GM23338 (cell line): ENCODE results near the gene ATP6V0E2. TPM values are rescaled to one million over a fixed set of nuclear protein-coding genes. Genes with fewer than 3 reads are reported as not detected.

Source experiments
- ATAC-seq: fragments of 200-7000 bp; cut with Tn5 transposase; 3 replicates; pipeline ENCODE4 v1.9.1; 2020
- DNase-seq: peaks from one replicate; pipeline ENCODE4 v3.0.0-alpha.2; 2015; ENCODE audit warnings: low spot score
- H2AFZ ChIP-seq: fragments of 200-600 bp; sonication (generic); 2 replicates; pipeline ENCODE4 v1.8.0; 2016; ENCODE audit warnings: antibody characterized with exemption, mild to moderate bottlenecking, moderate library complexity
- H3F3A ChIP-seq: fragments of 200-600 bp; sonication (generic); replicated peaks from 2 replicates; pipeline ENCODE4 v1.8.0; 2017; ENCODE audit warnings: antibody characterized with exemption, mixed run types, low read depth
- H3K27ac ChIP-seq: fragments of 200-600 bp; sonication (generic); 2 replicates; pipeline ENCODE4 v1.6.1; 2016; ENCODE audit warnings: low read depth
- H3K27me3 ChIP-seq: fragments of 200-600 bp; sonication (generic); 2 replicates; pipeline ENCODE4 v1.8.0; 2016; ENCODE audit warnings: mild to moderate bottlenecking, mixed run types, moderate library complexity; ENCODE audit not compliant: insufficient read depth
- H3K36me3 ChIP-seq: fragments of 200-600 bp; sonication (generic); 2 replicates; pipeline ENCODE4 v1.8.0; 2016; ENCODE audit warnings: mild to moderate bottlenecking; ENCODE audit not compliant: insufficient read depth
- H3K4me1 ChIP-seq: fragments of 200-600 bp; sonication (generic); 2 replicates; pipeline ENCODE4 v1.8.0; 2016; ENCODE audit warnings: mild to moderate bottlenecking, moderate library complexity; ENCODE audit not compliant: insufficient read depth
- H3K4me2 ChIP-seq: fragments of 200-600 bp; sonication (generic); 2 replicates; pipeline ENCODE4 v1.7.1; 2017; ENCODE audit warnings: mixed run types
- H3K4me3 ChIP-seq: fragments of 200-600 bp; sonication (generic); 2 replicates; pipeline ENCODE4 v1.6.1; 2016; ENCODE audit warnings: mixed run types
- H3K79me2 ChIP-seq: fragments of 200-600 bp; sonication (generic); replicated peaks from 2 replicates; pipeline ENCODE4 v1.8.0; 2017; ENCODE audit warnings: mild to moderate bottlenecking; ENCODE audit not compliant: insufficient read depth
- H3K9me2 ChIP-seq: fragments of 200-600 bp; sonication (generic); 2 replicates; pipeline ENCODE4 v1.8.0; 2017; ENCODE audit not compliant: insufficient read depth
- H4K20me1 ChIP-seq: fragments of 200-600 bp; sonication (generic); replicated peaks from 2 replicates; pipeline ENCODE4 v1.8.0; 2017; ENCODE audit warnings: mild to moderate bottlenecking; ENCODE audit not compliant: insufficient read depth
- H3K27ac Mint-ChIP-seq: 2 replicates; pipeline ENCODE4 v1.8.0; 2020; ENCODE audit warnings: inconsistent platforms, mild to moderate bottlenecking, moderate library complexity, mixed read lengths
- H3K27me3 Mint-ChIP-seq: 3 replicates; pipeline ENCODE4 v1.8.0; 2022; ENCODE audit warnings: low read depth, mild to moderate bottlenecking, moderate library complexity, mixed read lengths, inconsistent platforms; ENCODE audit not compliant: insufficient read depth, poor library complexity
- H3K36me3 Mint-ChIP-seq: 3 replicates; pipeline ENCODE4 v1.8.0; 2021; ENCODE audit warnings: low read depth, mild to moderate bottlenecking, inconsistent platforms, moderate library complexity, mixed read lengths
- H3K4me1 Mint-ChIP-seq: 3 replicates; pipeline ENCODE4 v1.8.0; 2020; ENCODE audit warnings: mild to moderate bottlenecking, inconsistent platforms, mixed read lengths
- H3K4me3 Mint-ChIP-seq: 3 replicates; pipeline ENCODE4 v1.8.0; 2021; ENCODE audit warnings: moderate library complexity, mild to moderate bottlenecking, inconsistent platforms, mixed read lengths
- H3K9me3 Mint-ChIP-seq: 3 replicates; pipeline ENCODE4 v1.8.0; 2020; ENCODE audit warnings: moderate library complexity, mild to moderate bottlenecking, inconsistent platforms, mixed read lengths
- CTCF ChIP-seq, 2 experiments: fragments of 200-600 bp in 1 of 2; sonication (generic) in 1 of 2; conservative IDR thresholded peaks; 2 replicates each; pipeline versions ENCODE4 v1.5.1 to v1.6.1; 2016 to 2017; ENCODE audit warnings: antibody characterized with exemption in 2 of 2, low read depth in 2 of 2, mild to moderate bottlenecking in 2 of 2, moderate library complexity in 1 of 2
- EZH2 ChIP-seq: fragments of 200-600 bp; sonication (generic); IDR thresholded peaks from one replicate; pipeline ENCODE4 v1.8.0; 2017; ENCODE audit warnings: antibody characterized with exemption, mild to moderate bottlenecking, low read depth; ENCODE audit not compliant: unreplicated experiment
- EZH2phosphoT487 ChIP-seq: fragments of 200-600 bp; sonication (generic); IDR thresholded peaks from one replicate; pipeline ENCODE4 v1.8.1; 2018; ENCODE audit warnings: antibody characterized with exemption; ENCODE audit not compliant: unreplicated experiment
- NANOG ChIP-seq: IDR thresholded peaks from 2 replicates; pipeline ENCODE4 v1.6.1; 2016; ENCODE audit warnings: antibody characterized with exemption, borderline replicate concordance
- POLR2AphosphoS5 ChIP-seq: IDR thresholded peaks from 2 replicates; pipeline ENCODE4 v1.6.1; 2016; ENCODE audit warnings: antibody characterized with exemption, low read depth
- STAT1 ChIP-seq: IDR thresholded peaks from one replicate; pipeline ENCODE4 v1.6.1; 2016; ENCODE audit warnings: antibody characterized with exemption; ENCODE audit not compliant: unreplicated experiment
- ZNF462 ChIP-seq: fragments of 250-450 bp; sonication (Bioruptor Pico); IDR thresholded peaks from 2 replicates; pipeline ENCODE4 v1.5.0; 2020; ENCODE audit warnings: mild to moderate bottlenecking, moderate library complexity
- polyA plus RNA-seq: library from polyadenylated mRNA; unstranded; fragments of >200 nt; fragmentation: Nextera tagmentation; extraction: Ambion mirVana; gene quantifications from 2 replicates; pipeline ENCODE4 v1.2.1, GENCODE V29; 2016
- total RNA-seq: library from RNA; depleted of rRNA; stranded (reverse); fragments of >200 nt; shearing (Covaris generic); gene quantifications from 2 replicates; pipeline ENCODE4 v1.2.3, GENCODE V29; 2014

ATP6V0E2 gene
- total and polyA plus RNA-seq, 2 experiments from 2014 or later = 15.6 to 34.7 TPM

- TF ChIP-seq ZNF462 (no peak), STAT1 (no peak), CTCF (conservative IDR thresholded peaks at IDR 0.05; ENCODE audit: low read depth in 2 of 2) (no peak), EZH2 (no peak)
Measured at GRCh38 chr7:149845257-149845980, 28.4 kb upstream of the ATP6V0E2 start (continued).

- ATAC-seq = no peak
- Mint-ChIP-seq H3K4me3 (no peak overlapping the region), H3K27me3 (no peaks in the 10 kb centered on the region), H3K9me3 (no peaks in the 10 kb centered on the region), H3K4me1 (peaks cover 8% of the 10 kb centered on the region), H3K36me3 (no peaks in the 10 kb centered on the region), H3K27ac (no peak overlapping the region)
- Histone ChIP-seq H3K4me3 (no peak overlapping the region), H3K79me2 (no peaks in the 10 kb centered on the region), H3K27me3 (peaks cover 11% of the 10 kb centered on the region; the same call in 1 of the 2 replicates), H3K36me3 (no peaks in the 10 kb centered on the region), H3K4me2 (no peak overlapping the region), H3K27ac (no peak overlapping the region), H4K20me1 (peaks cover 4% of the 10 kb centered on the region; the same call in 1 of the 2 replicates), H3F3A (no peaks in the 10 kb centered on the region), H3K4me1 (no peaks in the 10 kb centered on the region), H3K9me2 (no peaks in the 10 kb centered on the region), H2AFZ (no peak overlapping the region)
- no peak for DNase-seq
- TF ChIP-seq NANOG (no peak), POLR2AphosphoS5 (no peak), EZH2phosphoT487 (no peak)
Measured at GRCh38 chr7:149846021-149846420, 27.7 kb upstream of the ATP6V0E2 start.
